Adipocyte (in vitro differentiated cells): ENCODE results near the gene COBL.

Experiments used
- DNase-seq: peaks from one replicate; pipeline ENCODE4 v3.0.0-alpha.2; 2015; ENCODE audit warnings: low read depth
- H3K27me3 ChIP-seq: replicated peaks from 2 replicates; pipeline ENCODE4 v1.7.0; 2013; ENCODE audit warnings: mild to moderate bottlenecking, low read length, moderate library complexity; ENCODE audit not compliant: control insufficient read depth, insufficient read depth
- H3K36me3 ChIP-seq: 2 replicates; pipeline ENCODE4 v1.7.0; 2013; ENCODE audit warnings: low read length, mild to moderate bottlenecking, moderate library complexity; ENCODE audit not compliant: control insufficient read depth, insufficient read depth, severe bottlenecking
- H3K4me1 ChIP-seq: 2 replicates; pipeline ENCODE4 v1.7.0; 2013; ENCODE audit warnings: mild to moderate bottlenecking, low read length, moderate library complexity; ENCODE audit not compliant: control insufficient read depth, insufficient read depth
- H3K4me3 ChIP-seq: 2 replicates; pipeline ENCODE4 v1.7.0; 2013; ENCODE audit warnings: mild to moderate bottlenecking, low read length, moderate library complexity
- H3K9ac ChIP-seq: 2 replicates; pipeline ENCODE4 v1.7.0; 2013; ENCODE audit warnings: mild to moderate bottlenecking, low read length, moderate library complexity
- H3K9me3 ChIP-seq: 2 replicates; pipeline ENCODE4 v1.7.0; 2013; ENCODE audit warnings: mild to moderate bottlenecking, low read length, moderate library complexity; ENCODE audit not compliant: control insufficient read depth

Gene COBL

GRCh38 chr7:51029131-51029530 is 287.5 kb downstream of the COBL start:
- H3K9ac ChIP-seq: no peak overlapping the region
- peaks cover 40% of the 10 kb centered on the region for H3K4me1 ChIP-seq
- H3K36me3 ChIP-seq: no peaks in the 10 kb centered on the region
- DNase-seq: no peak
- H3K27me3 ChIP-seq: no peaks in the 10 kb centered on the region
- no peak overlapping the region for H3K4me3 ChIP-seq
- no peaks in the 10 kb centered on the region for H3K9me3 ChIP-seq

- H3K36me3 ChIP-seq: no peaks in the 10 kb centered on the region
- H3K27me3 ChIP-seq: no peaks in the 10 kb centered on the region
- H3K9ac ChIP-seq: no peak overlapping the region
- H3K4me1 ChIP-seq: peaks cover 31% of the 10 kb centered on the region
- no peak overlapping the region for H3K4me3 ChIP-seq
- no peak for DNase-seq
- no peaks in the 10 kb centered on the region for H3K9me3 ChIP-seq
Measured at GRCh38 chr7:51027935-51028830, 288.4 kb downstream of the COBL start.

GRCh38 chr7:51027106-51027934 is 289.3 kb downstream of the COBL start:
- Histone ChIP-seq H3K4me1 (peaks cover 39% of the 10 kb centered on the region), H3K4me3 (no peak overlapping the region), H3K9ac (no peak overlapping the region), H3K9me3 (no peaks in the 10 kb centered on the region), H3K27me3 (no peaks in the 10 kb centered on the region), H3K36me3 (no peaks in the 10 kb centered on the region)
- DNase-seq: no peak

GRCh38 chr7:51026341-51026740 is 290.3 kb downstream of the COBL start:
- Histone ChIP-seq H3K9me3 (no peaks in the 10 kb centered on the region), H3K27me3 (no peaks in the 10 kb centered on the region), H3K9ac (no peak overlapping the region), H3K36me3 (no peaks in the 10 kb centered on the region), H3K4me3 (no peak overlapping the region), H3K4me1 (peaks cover 39% of the 10 kb centered on the region)
- no peak for DNase-seq

GRCh38 chr7:51025668-51026067 is 290.9 kb downstream of the COBL start:
- H3K9ac ChIP-seq: no peak overlapping the region
- H3K4me1 ChIP-seq: peaks cover 39% of the 10 kb centered on the region
- H3K27me3 ChIP-seq: no peaks in the 10 kb centered on the region
- H3K9me3 ChIP-seq: no peaks in the 10 kb centered on the region
- DNase-seq: no peak
- no peaks in the 10 kb centered on the region for H3K36me3 ChIP-seq
- no peak overlapping the region for H3K4me3 ChIP-seq

- no peaks in the 10 kb centered on the region for H3K27me3 ChIP-seq
- H3K9ac ChIP-seq: no peak overlapping the region
- H3K36me3 ChIP-seq: no peaks in the 10 kb centered on the region
- H3K4me3 ChIP-seq: no peak overlapping the region
- H3K4me1 ChIP-seq: peaks cover 31% of the 10 kb centered on the region
- no peaks in the 10 kb centered on the region for H3K9me3 ChIP-seq
- no peak for DNase-seq
Measured at GRCh38 chr7:51024867-51025266, 291.7 kb downstream of the COBL start.

GRCh38 chr7:51023547-51023946 is 293.1 kb downstream of the COBL start:
- Histone ChIP-seq H3K27me3 (no peaks in the 10 kb centered on the region), H3K36me3 (no peaks in the 10 kb centered on the region), H3K9me3 (no peaks in the 10 kb centered on the region), H3K4me1 (peaks cover 22% of the 10 kb centered on the region), H3K9ac (no peak overlapping the region), H3K4me3 (no peak overlapping the region)
- DNase-seq: no peak

GRCh38 chr7:51022821-51023220 is 293.8 kb downstream of the COBL start:
- Histone ChIP-seq H3K27me3 (no peaks in the 10 kb centered on the region), H3K4me1 (peaks cover 22% of the 10 kb centered on the region), H3K9me3 (no peaks in the 10 kb centered on the region), H3K4me3 (no peak overlapping the region), H3K9ac (no peak overlapping the region), H3K36me3 (no peaks in the 10 kb centered on the region)
- DNase-seq: no peak

GRCh38 chr7:51021906-51022570 is 294.6 kb downstream of the COBL start:
- DNase-seq: no peak
- H3K36me3 ChIP-seq: no peaks in the 10 kb centered on the region
- no peaks in the 10 kb centered on the region for H3K9me3 ChIP-seq
- H3K27me3 ChIP-seq: no peaks in the 10 kb centered on the region
- no peak overlapping the region for H3K4me3 ChIP-seq
- H3K4me1 ChIP-seq: peaks cover 22% of the 10 kb centered on the region
- no peak overlapping the region for H3K9ac ChIP-seq

- no peak for DNase-seq
- no peaks in the 10 kb centered on the region for H3K9me3 ChIP-seq
- no peaks in the 10 kb centered on the region for H3K36me3 ChIP-seq
- no peak overlapping the region for H3K9ac ChIP-seq
- no peak overlapping the region for H3K4me3 ChIP-seq
- H3K4me1 ChIP-seq: peaks cover 16% of the 10 kb centered on the region
- no peaks in the 10 kb centered on the region for H3K27me3 ChIP-seq
Measured at GRCh38 chr7:51020944-51021343, 295.7 kb downstream of the COBL start.
